HG02938 (cell line): ENCODE data around the gene PRKRIP1.
"Not testable (repeated sequence)": the region's sequence is repeated elsewhere in the genome, so short reads cannot be mapped to it uniquely, and the experiment has no call there.

Experiments
- ATAC-seq: cut with Tn5 transposase; IDR thresholded peaks from one replicate; pipeline ENCODE4 v1.9.1; 2021; ENCODE audit warnings: mild to moderate bottlenecking, moderate library complexity; ENCODE audit not compliant: unreplicated experiment

Gene PRKRIP1

DNA sequence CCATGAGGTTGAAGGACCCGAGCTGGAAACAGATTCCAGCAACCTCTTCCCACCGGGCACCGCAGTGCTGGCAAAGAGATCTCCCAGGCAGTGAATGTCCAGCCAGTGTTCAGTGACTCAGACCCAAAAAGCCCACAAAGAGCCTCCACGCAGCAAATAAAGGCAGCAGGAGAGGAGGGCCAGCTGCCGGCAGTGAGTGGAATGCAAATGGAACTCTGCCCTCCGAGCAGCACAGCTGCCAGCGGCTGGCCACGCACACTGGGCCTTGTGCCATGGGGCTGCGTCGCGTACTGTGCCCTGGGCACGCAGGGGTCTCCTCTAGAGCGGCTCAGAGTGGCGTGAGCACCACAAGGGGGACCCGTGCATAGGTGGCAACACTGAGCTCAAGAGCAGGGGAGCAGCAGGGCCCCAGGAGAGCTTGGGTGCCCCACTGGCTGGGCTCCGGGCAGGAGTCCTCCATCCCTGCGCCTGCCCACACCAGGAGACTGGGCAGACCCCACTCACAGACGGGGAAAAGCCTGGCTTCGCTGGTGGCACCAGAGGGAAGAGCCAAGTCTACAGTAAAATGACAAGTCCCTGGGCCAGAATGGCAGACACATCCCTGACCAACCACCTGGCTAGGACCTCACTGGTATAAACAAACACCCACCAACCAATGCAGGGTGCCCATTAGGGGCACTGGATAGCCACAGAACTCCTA, 78.7 kb downstream of the PRKRIP1 start:
- ATAC-seq = not testable (repeated sequence)
